GM18517 (cell line): ENCODE results near the gene KNTC1.
"Not testable (repeated sequence)": the region's sequence is repeated elsewhere in the genome, so short reads cannot be mapped to it uniquely, and the experiment has no call there.

Experiments used
- ATAC-seq: cut with Tn5 transposase; IDR thresholded peaks from one replicate; pipeline ENCODE4 v1.9.1; 2021; ENCODE audit warnings: mild to moderate bottlenecking, moderate library complexity; ENCODE audit not compliant: unreplicated experiment

KNTC1 gene

GRCh38 chr12:122547330-122547729 is 20.3 kb downstream of the KNTC1 start:
- no peak for ATAC-seq

- ATAC-seq = no peak
Observed at GRCh38 chr12:122558745-122559641, 31.9 kb downstream of the KNTC1 start.

- ATAC-seq = no peak
Observed at GRCh38 chr12:122560138-122560537, 33.1 kb downstream of the KNTC1 start.

GRCh38 chr12:122563361-122563760 is 36.3 kb downstream of the KNTC1 start:
- no peak for ATAC-seq

GRCh38 chr12:122566816-122567215 is 39.8 kb downstream of the KNTC1 start:
- not testable (repeated sequence) for ATAC-seq

- no peak for ATAC-seq
Observed at GRCh38 chr12:122569288-122569687, 42.2 kb downstream of the KNTC1 start.

GRCh38 chr12:122570006-122570405 is 43.0 kb downstream of the KNTC1 start:
- not testable (repeated sequence) for ATAC-seq

- ATAC-seq = no peak
Observed at GRCh38 chr12:122571821-122572220, 44.8 kb downstream of the KNTC1 start.

GRCh38 chr12:122583294-122583693 is 56.2 kb downstream of the KNTC1 start:
- ATAC-seq = not testable (repeated sequence)

- no peak for ATAC-seq
Observed at GRCh38 chr12:122584177-122584863, 57.3 kb downstream of the KNTC1 start.

- no peak for ATAC-seq
Observed at GRCh38 chr12:122590990-122591389, 63.9 kb downstream of the KNTC1 start.

- ATAC-seq = not testable (repeated sequence)
Observed at GRCh38 chr12:122591966-122592365, 64.9 kb downstream of the KNTC1 start.

GRCh38 chr12:122592543-122592942 is 65.5 kb downstream of the KNTC1 start:
- ATAC-seq = not testable (repeated sequence)

- no peak for ATAC-seq
Observed at GRCh38 chr12:122593910-122594309, 66.9 kb downstream of the KNTC1 start.

- ATAC-seq = no peak
Observed at GRCh38 chr12:122596838-122597237, 69.8 kb downstream of the KNTC1 start.

- no peak for ATAC-seq
Observed at GRCh38 chr12:122602456-122602855, 75.4 kb downstream of the KNTC1 start.

GRCh38 chr12:122604993-122605392 is 77.9 kb downstream of the KNTC1 start:
- ATAC-seq = no peak

GRCh38 chr12:122609732-122610131 is 82.7 kb downstream of the KNTC1 start:
- ATAC-seq = no peak

- no peak for ATAC-seq
Observed at GRCh38 chr12:122610207-122610606, 83.2 kb downstream of the KNTC1 start.

GRCh38 chr12:122610911-122611310 is 83.9 kb downstream of the KNTC1 start:
- no peak for ATAC-seq

GRCh38 chr12:122614839-122615238 is 87.8 kb downstream of the KNTC1 start:
- ATAC-seq = no peak

GRCh38 chr12:122615780-122616179 is 88.7 kb downstream of the KNTC1 start:
- no peak for ATAC-seq
